NCI-H2227 (cell line): ENCODE measurements around the gene SV2C.

Source experiments
- DNase-seq: peaks from one replicate; lab custom pipeline; 2025; ENCODE audit not compliant: unreplicated experiment; lab: John Stamatoyannopoulos, UW

SV2C gene

DNA sequence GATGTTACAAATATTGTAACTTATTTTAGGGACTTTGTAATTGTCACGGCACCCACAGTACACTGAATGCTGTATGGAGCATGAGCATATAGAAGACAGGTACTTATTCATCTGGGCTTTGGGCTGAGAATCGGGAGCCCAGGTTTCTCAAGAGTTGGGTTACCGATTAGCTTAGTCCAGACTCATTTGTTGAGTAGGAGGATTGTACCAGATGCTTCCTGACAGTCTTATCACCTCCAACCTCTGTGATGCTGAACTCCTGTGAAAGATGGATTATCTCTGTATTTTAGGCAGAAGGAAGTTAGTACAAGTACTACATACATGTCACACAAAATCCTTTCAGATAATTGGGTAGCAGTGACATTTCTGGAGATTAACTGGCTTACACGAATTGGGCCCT lies 79.2 kb downstream of the SV2C start:
- no peak for DNase-seq

DNA sequence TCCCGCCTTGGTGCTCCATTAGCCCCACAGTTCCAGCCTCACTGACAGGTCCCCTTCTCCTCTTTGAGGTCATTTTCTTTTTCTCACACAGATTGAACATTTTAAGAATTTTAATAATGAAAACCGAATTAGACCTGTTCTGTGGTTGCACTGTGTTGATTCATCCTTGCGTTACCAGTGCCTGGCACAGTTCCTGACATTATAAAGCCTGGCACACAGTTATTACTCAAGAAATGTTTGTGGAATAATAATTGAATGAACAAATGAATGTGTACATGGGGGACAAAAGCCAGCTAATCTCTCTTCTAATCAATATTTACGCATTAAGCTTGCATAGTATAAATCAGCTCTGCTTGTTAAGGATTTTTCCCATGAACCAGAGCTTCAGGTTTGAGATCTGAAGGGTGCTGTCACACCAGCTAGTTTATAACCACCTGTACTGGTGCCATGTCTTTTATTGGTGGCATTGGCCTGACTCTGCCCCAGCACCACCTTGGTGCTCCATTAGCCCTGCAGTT lies 80.0 kb downstream of the SV2C start:
- no peak for DNase-seq

- DNase-seq: no peak
Measured at GRCh38 chr5:76165029-76165428, 81.8 kb downstream of the SV2C start.

DNA sequence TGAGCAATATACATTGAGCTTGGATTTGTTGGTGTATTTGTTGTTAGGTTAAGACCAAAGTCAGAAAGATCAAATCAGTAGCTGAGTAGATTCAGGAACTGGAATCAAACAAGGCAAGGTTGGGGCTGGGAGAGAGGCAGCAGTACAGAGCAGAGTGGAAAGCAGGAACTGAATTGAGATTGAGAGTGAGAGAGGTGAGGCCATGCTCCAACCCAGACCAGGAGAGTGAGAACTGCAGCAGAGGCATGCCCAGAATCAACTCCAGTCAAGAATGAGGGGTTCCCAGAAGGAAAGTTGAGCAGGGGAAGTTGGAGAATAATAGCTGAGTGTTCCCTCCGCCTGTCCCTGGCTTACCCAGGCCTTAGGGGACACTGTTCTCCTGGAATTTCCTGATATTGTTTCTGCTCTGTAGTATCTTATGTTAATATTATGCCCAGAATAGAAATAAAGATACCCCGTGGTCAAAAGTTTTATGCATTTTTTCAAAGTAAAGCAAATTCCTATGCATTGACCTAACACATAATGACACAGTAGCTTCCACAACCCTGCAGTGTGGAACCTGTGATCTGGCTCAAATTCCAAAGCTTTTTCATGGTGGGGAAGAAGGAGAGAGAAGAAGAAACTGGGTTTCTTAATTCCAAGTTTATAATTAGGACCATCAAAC lies 82.7 kb downstream of the SV2C start:
- DNase-seq: no peak

- no peak for DNase-seq
Measured at GRCh38 chr5:76166886-76167576, 83.8 kb downstream of the SV2C start.

GRCh38 chr5:76169146-76169905 lies 86.1 kb downstream of the SV2C start:
- no peak for DNase-seq

GRCh38 chr5:76174101-76174500 lies 90.9 kb downstream of the SV2C start:
- no peak for DNase-seq

DNA sequence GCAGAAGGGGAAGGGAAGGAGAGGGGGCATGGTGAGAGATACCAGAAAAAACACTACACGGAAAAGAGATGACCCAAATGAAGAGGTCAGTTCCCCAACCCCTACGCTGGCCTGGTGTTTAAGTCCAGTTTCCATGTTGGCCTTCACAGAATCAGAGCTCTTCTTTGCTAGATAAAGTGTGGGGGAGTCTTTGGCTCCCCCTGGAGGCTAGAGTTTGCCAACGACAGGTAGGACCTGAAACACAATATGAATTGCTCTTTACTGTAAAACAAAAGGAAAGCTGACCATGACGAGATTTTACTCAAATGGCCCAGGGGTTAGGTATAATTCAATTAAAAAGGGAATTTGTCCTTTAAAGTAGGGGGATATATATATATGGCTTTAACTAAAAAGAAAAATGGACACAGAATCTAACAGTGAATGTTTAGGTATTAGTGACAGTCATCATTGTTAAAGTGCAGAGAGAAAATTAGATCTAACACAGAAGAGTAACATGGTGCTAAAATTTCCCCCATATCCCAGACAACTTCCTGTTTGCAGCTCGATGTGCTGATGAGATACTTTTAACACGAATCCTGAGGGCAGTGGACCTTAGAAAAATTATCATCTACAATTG lies 92.0 kb downstream of the SV2C start:
- peak; percentile 12 for DNase-seq

DNA sequence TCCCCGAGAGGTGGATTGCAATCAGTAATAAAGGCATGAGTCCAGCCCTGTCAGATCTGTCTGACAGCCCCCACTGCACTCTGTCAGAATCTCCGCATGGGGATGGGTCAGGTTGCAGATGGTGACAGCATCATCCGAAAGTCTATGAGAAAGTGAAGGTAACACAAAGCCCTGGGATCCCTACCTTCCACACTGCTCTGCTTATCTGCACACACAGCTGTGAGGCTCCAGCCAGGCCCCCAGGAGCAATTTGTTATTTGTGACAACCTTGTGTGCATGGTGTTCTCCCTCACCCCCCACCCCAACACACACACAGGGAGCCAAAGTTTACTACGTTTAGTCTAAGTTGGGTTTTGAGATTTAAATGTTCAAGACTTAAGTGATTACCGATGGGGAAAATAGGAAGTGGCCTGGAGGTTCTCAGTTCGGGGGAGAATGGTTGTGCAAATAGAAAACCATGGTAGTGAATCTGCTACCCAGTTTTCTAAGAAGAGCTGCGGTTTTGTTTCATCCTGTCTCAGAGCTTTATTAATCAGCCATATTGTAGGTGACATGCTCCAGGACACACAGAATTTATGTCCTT lies 92.7 kb downstream of the SV2C start:
- DNase-seq: no peak

DNA sequence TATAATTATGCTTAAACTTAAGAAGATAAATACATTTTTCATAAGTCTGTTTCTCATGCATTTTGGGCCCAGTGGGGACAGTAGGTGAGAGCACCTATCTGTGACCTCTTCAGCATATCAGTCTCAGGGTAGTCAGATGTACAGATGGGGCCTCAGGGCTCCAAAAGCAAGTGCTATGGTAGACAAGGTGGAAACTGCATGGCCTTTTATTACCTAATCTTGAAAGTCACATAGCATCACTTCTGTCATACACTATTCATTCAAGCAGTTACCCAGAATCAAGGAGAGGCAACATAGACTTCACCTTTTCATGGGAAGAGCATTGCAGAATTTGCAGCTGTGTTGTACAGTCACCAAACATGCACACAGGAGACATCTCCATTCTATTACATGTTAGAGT lies 94.8 kb downstream of the SV2C start:
- no peak for DNase-seq

DNA sequence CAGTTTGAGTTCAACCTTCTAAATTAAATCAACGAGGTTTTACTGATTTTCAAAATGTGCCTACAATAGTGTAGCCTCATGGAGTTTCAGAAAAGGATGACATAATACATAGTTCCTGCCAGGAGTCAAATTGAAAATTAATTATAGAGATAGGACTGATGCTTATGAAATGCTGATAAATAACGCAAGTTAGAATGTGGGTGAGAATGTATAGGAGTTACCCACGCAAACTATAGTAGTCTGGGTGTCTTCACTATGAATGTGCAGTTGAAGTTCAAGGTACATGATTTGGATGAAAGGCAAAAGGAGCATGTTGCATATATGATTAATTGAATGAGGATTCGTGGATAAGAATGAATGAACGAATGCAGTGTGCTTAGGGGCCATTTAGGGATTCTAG lies 95.7 kb downstream of the SV2C start:
- no peak for DNase-seq

- DNase-seq: no peak
Measured at GRCh38 chr5:76180814-76181805, 97.9 kb downstream of the SV2C start.

DNA sequence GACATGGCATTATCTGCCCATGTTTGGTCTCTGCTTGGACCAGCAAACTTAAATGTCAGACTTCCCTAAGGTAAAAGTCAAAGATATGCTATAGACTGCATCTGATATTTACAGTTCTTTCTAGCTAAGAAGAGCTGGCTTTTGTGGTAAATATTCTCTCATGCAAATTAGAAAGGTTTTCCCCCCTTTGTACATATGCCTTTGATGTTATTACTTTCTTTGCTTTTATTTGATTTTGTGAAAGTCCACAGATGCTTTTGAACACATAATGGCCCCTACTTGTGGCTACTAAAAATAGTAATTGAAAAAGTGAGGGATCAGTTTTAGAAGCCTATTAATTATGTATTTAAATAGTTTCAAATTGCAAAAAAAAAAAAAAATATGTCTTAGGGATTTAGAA lies 104.2 kb downstream of the SV2C start:
- DNase-seq: no peak

DNA sequence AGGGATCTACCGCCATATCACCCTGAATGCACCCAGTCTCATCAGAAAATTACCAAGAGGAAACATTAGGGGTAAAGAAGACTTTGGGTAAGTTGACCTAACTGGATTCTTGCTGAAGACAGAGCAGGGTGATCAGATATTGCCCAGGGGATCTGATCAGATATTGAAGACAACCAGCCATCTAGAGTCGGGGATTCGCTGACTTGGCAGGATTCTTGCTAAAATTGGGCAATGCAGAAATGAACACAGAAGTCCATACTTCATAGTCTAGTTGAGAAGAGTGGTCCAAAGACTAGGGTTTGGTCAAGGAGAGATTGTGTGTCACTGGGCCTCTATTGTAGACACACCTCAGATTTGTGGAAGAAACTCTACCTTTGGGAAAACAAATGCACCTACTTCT lies 107.2 kb downstream of the SV2C start:
- DNase-seq: no peak

DNA sequence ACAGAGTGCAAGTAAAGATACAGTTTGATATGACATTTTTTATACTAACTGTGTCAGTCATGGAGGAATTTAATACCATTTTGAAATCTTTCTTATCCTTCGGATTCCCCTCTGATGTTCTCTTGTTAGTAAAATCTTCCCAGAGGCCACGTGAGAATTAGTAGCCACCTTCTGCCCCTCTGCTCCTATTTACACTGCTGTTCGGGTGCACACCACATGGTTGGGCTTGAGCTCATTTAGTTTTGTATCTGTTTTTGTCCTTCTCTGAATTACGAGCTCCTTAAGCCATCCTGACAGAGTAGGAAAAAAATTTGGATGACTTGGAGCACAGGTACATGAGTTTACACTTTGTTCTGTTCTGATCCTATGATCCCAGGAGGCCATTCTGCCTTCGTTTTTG lies 109.7 kb downstream of the SV2C start:
- DNase-seq: no peak

DNA sequence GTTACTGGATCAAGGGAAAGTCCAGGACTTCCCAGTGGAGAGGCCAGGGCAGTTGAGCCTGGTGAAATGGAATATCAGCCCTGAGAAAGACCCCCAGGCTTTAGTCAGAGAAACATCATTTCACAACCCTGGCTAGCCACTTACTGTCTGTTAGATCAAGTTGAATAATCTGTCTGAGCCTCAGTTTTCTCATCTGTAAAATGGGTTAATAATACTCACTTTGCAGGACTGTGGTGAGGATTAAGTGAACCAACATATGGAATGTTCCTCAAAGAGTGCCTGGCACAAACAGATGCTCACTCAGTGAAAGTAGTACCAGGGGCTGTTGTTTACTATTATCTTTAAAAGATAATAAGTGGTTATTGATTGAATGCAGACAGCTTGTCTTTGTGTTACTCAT lies 110.5 kb downstream of the SV2C start:
- DNase-seq: no peak

GRCh38 chr5:76194340-76194739 lies 111.2 kb downstream of the SV2C start:
- DNase-seq: no peak

- DNase-seq: no peak
Measured at GRCh38 chr5:76196457-76196856, 113.3 kb downstream of the SV2C start.

DNA sequence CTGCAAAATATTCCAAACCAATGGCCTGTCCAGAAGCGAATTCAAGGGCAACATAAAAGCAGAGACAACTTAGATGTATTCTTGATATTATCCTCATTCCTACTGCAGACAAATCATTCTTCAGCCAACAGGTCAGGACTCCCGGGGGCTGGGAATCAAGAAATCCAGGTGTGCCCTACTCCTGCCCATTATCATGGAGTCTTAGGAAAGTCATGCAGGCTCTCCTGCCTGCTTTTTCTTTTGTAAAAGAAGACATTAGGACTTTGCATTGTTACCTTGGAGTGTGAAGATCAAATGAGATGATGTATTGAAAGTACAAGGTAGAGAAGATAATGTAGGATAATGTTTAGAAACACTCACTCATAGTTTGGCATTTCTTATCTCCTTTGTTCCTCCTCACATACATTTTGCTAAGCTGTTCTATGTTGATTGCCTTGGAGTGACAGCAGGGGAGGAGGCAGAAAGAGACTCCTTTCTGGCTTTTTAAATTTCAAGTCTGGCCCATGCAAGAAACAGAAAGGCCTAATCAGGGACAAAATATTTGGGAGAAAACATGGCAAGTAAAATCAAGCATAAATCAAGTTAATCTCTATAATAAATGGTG lies 113.8 kb downstream of the SV2C start:
- no peak for DNase-seq

GRCh38 chr5:76197726-76198125 lies 114.5 kb downstream of the SV2C start:
- no peak for DNase-seq
